Stimulated activated CD8-positive, alpha-beta memory T cell treated with anti-CD3 and anti-CD28 coated beads, Interleukin-2, amount 100 ng/mL, for 48 hours (primary cell): Measurements from ENCODE around the gene CALHM1.
"Not testable (repeated sequence)": the region's sequence is repeated elsewhere in the genome, so short reads cannot be mapped to it uniquely, and the experiment has no call there.

Source experiments
- DNase-seq, 2 donors: peaks; one replicate each; pipeline ENCODE4 v3.0.0-alpha.2; 2020; ENCODE audit warnings: low read depth in 2 of 2

The CALHM1 gene

GRCh38 chr10:103486635-103487409 is 28.1 kb upstream of the CALHM1 start:
- DNase-seq: not testable (repeated sequence)

GRCh38 chr10:103481974-103482531 is 23.4 kb upstream of the CALHM1 start:
- DNase-seq: no peak

- no peak for DNase-seq
Observed at GRCh38 chr10:103480521-103480920, 21.8 kb upstream of the CALHM1 start.

GRCh38 chr10:103479135-103479534 is 20.4 kb upstream of the CALHM1 start, which contains the start of gene CALHM3:
Gene CALHM3, minus strand, starts transcription at chr10:103479240. Its CDS starts 208 bp downstream, at chr10:103479032.
- no peak for DNase-seq

GRCh38 chr10:103478671-103479070 is 20.0 kb upstream of the CALHM1 start:
- no peak for DNase-seq

GRCh38 chr10:103476046-103476768 is 17.5 kb upstream of the CALHM1 start:
- no peak for DNase-seq

GRCh38 chr10:103475437-103475836 is 16.7 kb upstream of the CALHM1 start:
- no peak for DNase-seq

GRCh38 chr10:103474077-103474476 is 15.4 kb upstream of the CALHM1 start:
- no peak for DNase-seq

GRCh38 chr10:103473261-103473671 is 14.6 kb upstream of the CALHM1 start:
- no peak for DNase-seq

- no peak for DNase-seq
Observed at GRCh38 chr10:103472005-103472404, 13.3 kb upstream of the CALHM1 start.

- peak; percentile 60 for DNase-seq
Observed at GRCh38 chr10:103470761-103471653, 12.3 kb upstream of the CALHM1 start.

GRCh38 chr10:103469201-103469600 is 10.5 kb upstream of the CALHM1 start:
- DNase-seq: no peak

- DNase-seq: no peak
Observed at GRCh38 chr10:103467406-103467805, 8.7 kb upstream of the CALHM1 start.

GRCh38 chr10:103466734-103467133 is 8.0 kb upstream of the CALHM1 start:
- no peak for DNase-seq

GRCh38 chr10:103465411-103466179 is 6.9 kb upstream of the CALHM1 start:
- no peak for DNase-seq

GRCh38 chr10:103463499-103463898 is 4.8 kb upstream of the CALHM1 start:
- no peak for DNase-seq

- no peak for DNase-seq
Observed at GRCh38 chr10:103459615-103460014, 915 bp upstream of the CALHM1 start.

GRCh38 chr10:103457896-103458583 is 660 bp downstream of the CALHM1 start:
- no peak for DNase-seq

GRCh38 chr10:103457176-103457712 is 1.5 kb downstream of the CALHM1 start:
- no peak for DNase-seq

- no peak for DNase-seq
Observed at GRCh38 chr10:103456074-103456660, 2.5 kb downstream of the CALHM1 start.
